ENCODE data around the gene SLC2A9. TPM values are rescaled to one million over a fixed set of nuclear protein-coding genes. Genes with fewer than 3 reads are reported as not detected.

Gene SLC2A9
- total and polyA plus RNA-seq, 2 of the 4 experiments (the other 2 are of a cell fraction) = 0.72 to 2.1 TPM

DNA sequence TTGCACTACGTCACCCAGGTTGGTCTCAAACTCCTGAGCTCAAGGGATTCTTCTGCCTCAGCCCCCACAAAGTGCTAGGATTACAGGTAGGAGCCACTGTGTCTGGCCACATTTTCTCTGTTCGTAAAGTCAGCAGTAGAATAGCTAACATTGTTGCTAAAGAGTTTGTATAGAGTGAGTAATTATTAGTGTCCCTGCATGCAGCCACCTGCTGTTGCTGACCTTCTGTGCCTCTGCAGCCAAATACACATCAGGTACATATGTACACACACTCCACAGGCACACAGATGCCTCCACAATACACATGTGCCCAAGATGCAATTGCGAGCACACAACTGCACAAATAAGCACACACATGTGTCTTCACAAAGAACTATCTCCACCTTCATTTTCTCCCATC lies 228.9 kb downstream of the SLC2A9 start:
- no peaks in the 10 kb centered on the region for H3K36me3 ChIP-seq (ENCODE audit: control insufficient read depth, insufficient read depth, low read length)
- no peak overlapping the region for H2BK20ac ChIP-seq (ENCODE audit: low read depth, low read length)
- no peak for ATAC-seq (ENCODE audit: low read depth)
- H3K4ac ChIP-seq (ENCODE audit: low read depth, low read length) = no peak overlapping the region
- H3K18ac ChIP-seq (ENCODE audit: low read depth, low read length) = no peak overlapping the region
- no peak overlapping the region for H2BK120ac ChIP-seq (ENCODE audit: low read depth, low read length)
- no peak overlapping the region for H3K4me3 ChIP-seq (ENCODE audit: insufficient read depth, low read depth, low read length)
- no peaks in the 10 kb centered on the region for H3K27me3 ChIP-seq (ENCODE audit: control insufficient read depth, insufficient read depth, low read length)
- TF ChIP-seq MAZ (IDR thresholded peaks at IDR 0.05; ENCODE audit: borderline replicate concordance, low read depth, low read length) (no peak), MAFK (IDR thresholded peaks at IDR 0.05; ENCODE audit: low read depth, low read length) (no peak), CTCF (conservative IDR thresholded peaks at IDR 0.05; ENCODE audit: low read depth, low read length) (no peak), RAD21 (IDR thresholded peaks at IDR 0.05; ENCODE audit: low read length) (no peak), CHD1 (IDR thresholded peaks at IDR 0.05; ENCODE audit: low read depth, low read length) (no peak), RFX5 (IDR thresholded peaks at IDR 0.05; ENCODE audit: low read depth, low read length) (no peak), POLR2A (IDR thresholded peaks at IDR 0.05; ENCODE audit: low read depth, low read length) (no peak), ELK1 (IDR thresholded peaks at IDR 0.05; ENCODE audit: borderline replicate concordance, low read depth, low read length) (no peak)
- no peak overlapping the region for H4K91ac ChIP-seq (ENCODE audit: insufficient read depth, low read depth, low read length)
- H3K9me1 ChIP-seq (ENCODE audit: insufficient read depth, low read length) = no peaks in the 10 kb centered on the region
- peaks cover 3% of the 10 kb centered on the region; the same call in 1 of the 2 replicates for H3K9me3 ChIP-seq (ENCODE audit: control insufficient read depth, insufficient read depth, low read length)
- H4K20me1 ChIP-seq (ENCODE audit: insufficient read depth, low read length) = no peaks in the 10 kb centered on the region
- ChIA-PET CTCF (no interaction called here), POLR2A (ENCODE audit: unreplicated experiment) (no interaction called here)
- no peak overlapping the region for H3K9ac ChIP-seq (ENCODE audit: low read depth, low read length)
- no peak overlapping the region for H4K8ac ChIP-seq (ENCODE audit: low read depth in 2 of 2, low read length in 2 of 2)
- no peak overlapping the region for H3K27ac ChIP-seq (ENCODE audit: insufficient read depth, low read length)
- dilution Hi-C loops (cut with HindIII; ENCODE audit: low sequenced_read_pairs, unreplicated experiment) = no loop called here
- no peak overlapping the region for H2BK5ac ChIP-seq (ENCODE audit: low read depth, low read length, poor library complexity, severe bottlenecking)
- no peaks in the 10 kb centered on the region for H3K4me1 ChIP-seq (ENCODE audit: control insufficient read depth, insufficient read depth, low read length)
- H2AFZ ChIP-seq (replicated peaks; ENCODE audit: low read length, poor library complexity) = no peak overlapping the region
- BruUV-seq (replicated peaks) = no TSS peak
- no peak overlapping the region for H2AK5ac ChIP-seq (ENCODE audit: low read depth, low read length)
- H3K56ac ChIP-seq (ENCODE audit: extremely low read depth, insufficient read depth, low read length) = no peak overlapping the region
- no peak overlapping the region for H3K23ac ChIP-seq (ENCODE audit: low read depth, low read length)
- in situ Hi-C loops (cut with MboI; ENCODE audit: low sequenced_read_pairs) = no loop called here
- H2AK9ac ChIP-seq (replicated peaks; ENCODE audit: low read depth, low read length, poor library complexity) = no peak overlapping the region
- H4K5ac ChIP-seq (ENCODE audit: low read depth, low read length) = no peak overlapping the region
- H3K14ac ChIP-seq (replicated peaks; ENCODE audit: low read depth, low read length) = no peak overlapping the region
- intact Hi-C loops (cut with micrococcal nuclease) = no loop called here
- H2BK15ac ChIP-seq (ENCODE audit: low read depth, low read length) = no peak overlapping the region
- no peak overlapping the region for H3K4me2 ChIP-seq (ENCODE audit: low read depth, low read length)
- no peak for DNase-seq
- no peaks in the 10 kb centered on the region for H3K79me1 ChIP-seq (ENCODE audit: low read depth in 1 of 2, low read length in 2 of 2)
- WGBS, 2 experiments (ENCODE audit: extremely low coverage in 2 of 2, insufficient read length in 1 of 2) = 83% methylated on average over 1 of the region's 3 CpGs; no CpG with 5 or more reads in 1 of the 2 experiments
